ENCODE results near the gene ELOVL5.
"Not testable (repeated sequence)": the region's sequence is repeated elsewhere in the genome, so short reads cannot be mapped to it uniquely, and the experiment has no call there.

The ELOVL5 gene, protein sequence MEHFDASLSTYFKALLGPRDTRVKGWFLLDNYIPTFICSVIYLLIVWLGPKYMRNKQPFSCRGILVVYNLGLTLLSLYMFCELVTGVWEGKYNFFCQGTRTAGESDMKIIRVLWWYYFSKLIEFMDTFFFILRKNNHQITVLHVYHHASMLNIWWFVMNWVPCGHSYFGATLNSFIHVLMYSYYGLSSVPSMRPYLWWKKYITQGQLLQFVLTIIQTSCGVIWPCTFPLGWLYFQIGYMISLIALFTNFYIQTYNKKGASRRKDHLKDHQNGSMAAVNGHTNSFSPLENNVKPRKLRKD

DNA sequence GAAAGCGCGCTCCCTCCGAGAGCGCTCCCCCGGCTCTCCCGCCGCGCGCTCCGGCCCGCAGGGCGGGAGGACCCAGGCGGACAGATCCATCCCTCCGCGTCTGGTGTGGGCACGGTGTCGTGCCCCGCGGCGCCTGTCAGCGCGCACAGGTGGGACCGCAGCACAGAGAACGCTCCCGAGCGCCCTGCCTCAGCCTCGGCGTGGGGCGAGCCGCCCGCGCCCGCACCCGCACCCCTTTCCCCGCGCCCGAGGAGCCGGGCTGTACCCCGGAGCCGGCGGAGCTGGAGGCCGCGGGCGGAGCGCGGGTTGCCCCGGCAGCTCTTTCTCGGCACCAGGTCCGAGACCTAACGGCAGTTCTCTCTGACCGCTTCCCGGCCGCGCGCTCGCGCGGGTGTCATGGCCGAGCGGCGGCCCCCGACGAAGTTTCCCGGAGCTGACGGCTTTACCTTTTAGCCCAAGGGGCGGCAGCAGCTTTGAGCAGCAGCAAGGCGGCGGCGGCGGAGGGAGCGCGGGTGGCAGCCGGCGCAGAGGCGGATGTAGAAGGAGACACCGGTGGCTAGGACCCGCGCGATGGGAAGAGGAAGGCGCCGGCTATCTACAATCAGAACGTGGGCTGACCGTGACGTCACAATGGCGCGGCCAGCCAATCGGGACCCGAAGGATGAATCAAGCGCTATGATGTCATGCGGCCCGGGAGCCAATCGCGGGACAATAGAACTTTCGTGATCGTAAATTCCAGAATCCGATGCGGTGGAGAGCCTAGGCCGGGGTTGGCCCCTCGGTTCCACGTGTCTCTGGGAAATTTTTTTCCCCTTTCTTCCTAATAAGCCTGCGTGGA, at the start of gene ELOVL5:
ELOVL5 (minus strand) TSS at position 580 of the 838 bp plus-strand sequence. CDS start 53,251 bp downstream, outside the sequence.
- in situ Hi-C loops (cut with HindIII; ENCODE audit: low sequenced_read_pairs): no loop called here

DNA sequence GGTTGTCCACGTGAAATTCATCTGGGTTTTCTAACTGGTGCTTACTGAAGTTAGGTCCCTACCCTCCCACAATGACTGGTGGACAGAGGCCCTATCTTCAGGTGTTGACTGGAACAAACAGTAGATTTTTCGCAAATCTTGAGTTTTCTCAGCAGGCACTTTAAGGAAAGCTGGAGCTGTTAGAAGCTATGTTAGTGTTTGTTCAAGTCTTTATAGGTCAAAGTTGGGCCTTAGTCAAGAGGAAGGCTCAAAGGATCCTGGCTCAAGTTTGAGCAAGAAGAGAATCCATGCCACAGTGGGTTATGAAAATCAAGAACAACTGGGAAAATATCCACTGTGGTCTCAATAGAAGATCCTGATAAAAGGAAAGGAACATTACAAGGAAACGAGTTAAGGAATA, 48.5 kb upstream of the ELOVL5 start:
- in situ Hi-C loops (cut with HindIII; ENCODE audit: low sequenced_read_pairs): no loop called here

DNA sequence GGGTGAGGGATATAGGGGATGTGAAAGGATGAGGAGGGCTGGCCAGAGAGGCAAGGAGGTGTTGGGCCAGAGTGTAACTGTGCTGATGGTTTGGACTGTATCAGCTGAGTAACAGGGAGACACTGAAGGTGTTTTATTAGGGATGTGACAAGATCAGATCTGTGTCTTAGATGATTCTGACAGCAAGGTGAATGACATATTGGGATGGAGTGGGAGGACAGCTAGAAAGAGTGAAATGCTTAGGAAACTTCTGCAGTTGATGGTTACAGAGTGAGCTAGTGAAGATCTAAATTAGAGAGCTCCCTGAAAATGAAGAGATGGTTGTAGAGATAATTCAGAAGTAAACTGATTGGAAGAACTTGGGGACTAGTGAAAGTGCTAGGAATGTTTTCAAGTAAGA, 47.2 kb upstream of the ELOVL5 start:
- in situ Hi-C loops (cut with HindIII; ENCODE audit: low sequenced_read_pairs): no loop called here

DNA sequence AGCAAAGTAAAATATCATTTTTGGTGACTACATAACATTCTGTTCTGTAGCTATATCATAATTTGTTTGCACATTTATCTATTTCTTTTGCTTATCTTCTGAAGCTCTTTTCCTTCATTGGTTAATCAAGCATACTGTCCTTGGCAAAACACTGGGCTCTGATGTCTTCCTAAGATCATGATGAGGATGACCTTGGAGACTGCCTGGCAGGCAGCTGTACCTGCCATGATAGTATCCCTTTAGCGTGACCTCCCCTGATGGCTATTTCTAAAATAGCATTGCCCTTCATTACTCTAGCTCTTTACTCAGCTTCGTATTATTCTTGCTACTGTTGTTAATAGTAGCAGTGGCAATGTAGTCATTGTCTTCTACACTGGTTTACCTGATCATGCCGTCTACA, 46.0 kb upstream of the ELOVL5 start:
- in situ Hi-C loops (cut with HindIII; ENCODE audit: low sequenced_read_pairs): no loop called here

DNA sequence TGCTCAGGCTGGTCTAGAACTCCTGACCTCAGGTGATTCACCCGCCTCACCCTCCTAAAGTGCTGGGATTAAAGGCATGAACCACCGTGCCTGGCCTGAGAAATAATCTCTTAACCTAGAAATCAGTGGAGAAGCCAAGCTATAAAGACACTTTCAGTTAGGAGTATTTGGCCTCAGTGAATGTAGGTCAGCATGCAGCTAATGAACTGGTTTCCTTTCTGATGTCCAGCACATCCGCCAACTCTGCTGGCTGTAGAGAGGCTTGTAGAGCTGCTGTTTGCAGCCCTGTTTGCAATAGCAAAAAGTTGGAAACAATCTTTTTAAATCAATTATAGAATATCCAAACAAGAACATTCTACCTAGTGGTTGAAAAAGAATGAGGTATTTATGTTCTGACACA, 42.4 kb upstream of the ELOVL5 start:
- in situ Hi-C loops (cut with HindIII; ENCODE audit: low sequenced_read_pairs): no loop called here

DNA sequence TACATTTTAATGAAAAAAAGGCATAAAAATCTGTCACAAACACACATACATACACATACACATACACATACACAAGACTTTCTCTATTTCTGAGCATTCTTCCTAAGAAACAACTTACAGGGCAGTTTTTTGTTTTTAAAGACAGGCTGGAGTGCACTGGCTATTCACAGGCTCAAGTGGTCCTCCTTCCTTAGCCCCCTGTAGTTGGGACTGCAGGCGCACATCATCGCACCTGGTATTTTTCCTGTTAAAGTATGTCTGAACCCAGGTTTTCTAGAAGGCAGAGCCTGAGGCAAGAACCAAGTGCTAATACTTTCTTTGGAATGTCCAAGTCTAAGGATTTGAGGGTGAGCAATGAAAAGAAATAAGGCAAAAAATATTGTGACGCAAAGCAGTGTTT, 41.3 kb upstream of the ELOVL5 start:
- in situ Hi-C loops (cut with HindIII; ENCODE audit: low sequenced_read_pairs): no loop called here

DNA sequence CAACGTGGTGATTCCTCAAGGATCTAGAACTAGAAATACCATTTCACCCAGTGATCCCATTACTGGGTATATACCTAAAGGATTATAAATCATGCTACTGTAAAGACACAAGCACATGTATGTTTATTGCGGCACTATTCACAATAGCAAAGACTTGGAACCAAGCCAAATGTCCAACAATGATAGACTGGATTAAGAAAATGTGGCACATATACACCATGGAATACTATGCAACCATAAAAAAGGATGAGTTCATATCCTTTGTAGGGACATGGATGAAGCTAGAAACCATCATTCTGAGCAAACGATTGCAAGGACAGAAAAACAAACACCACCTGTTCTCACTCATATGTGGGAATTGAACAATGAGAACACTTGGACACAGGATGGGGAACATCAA, 39.9 kb upstream of the ELOVL5 start:
- in situ Hi-C loops (cut with HindIII; ENCODE audit: low sequenced_read_pairs): not testable (repeated sequence)

DNA sequence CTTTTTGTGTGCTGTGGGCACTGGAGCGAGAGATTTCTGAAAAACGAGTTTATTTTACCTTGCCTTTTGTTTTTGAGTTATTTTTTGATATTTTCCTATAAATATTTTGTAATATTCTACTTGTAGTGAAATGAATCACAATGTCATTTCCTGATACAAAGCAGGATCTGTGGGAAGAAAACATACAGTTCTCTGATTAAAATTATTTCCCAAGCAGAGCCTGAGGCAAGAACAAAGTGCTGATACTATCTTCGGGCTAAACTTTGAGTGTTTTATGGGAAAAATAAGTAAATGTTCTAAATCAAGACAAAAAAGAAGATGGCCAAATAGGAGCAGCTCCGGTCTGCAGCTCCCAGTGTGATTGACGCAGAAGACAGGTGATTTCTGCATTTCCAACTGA, 33.7 kb upstream of the ELOVL5 start:
- in situ Hi-C loops (cut with HindIII; ENCODE audit: low sequenced_read_pairs): no loop called here

DNA sequence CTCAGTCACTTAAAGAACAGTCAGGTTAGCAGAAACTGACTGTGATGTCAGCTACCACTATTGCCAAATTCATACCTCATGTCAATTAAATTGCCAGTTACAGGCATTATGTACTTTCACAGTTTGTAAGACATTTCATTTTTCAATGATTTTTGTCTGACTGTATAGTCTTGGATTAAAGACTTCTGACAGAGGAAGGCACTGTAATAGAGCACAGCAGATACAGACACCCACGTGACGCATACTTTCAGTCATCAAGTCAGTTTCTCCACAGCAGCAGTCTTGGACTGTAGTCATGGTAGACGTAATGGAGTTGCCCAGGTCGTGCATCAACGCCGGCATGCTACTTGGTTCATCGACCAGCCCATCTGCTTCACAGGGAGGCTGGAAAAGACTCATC, 29.5 kb upstream of the ELOVL5 start:
- in situ Hi-C loops (cut with HindIII; ENCODE audit: low sequenced_read_pairs): no loop called here

DNA sequence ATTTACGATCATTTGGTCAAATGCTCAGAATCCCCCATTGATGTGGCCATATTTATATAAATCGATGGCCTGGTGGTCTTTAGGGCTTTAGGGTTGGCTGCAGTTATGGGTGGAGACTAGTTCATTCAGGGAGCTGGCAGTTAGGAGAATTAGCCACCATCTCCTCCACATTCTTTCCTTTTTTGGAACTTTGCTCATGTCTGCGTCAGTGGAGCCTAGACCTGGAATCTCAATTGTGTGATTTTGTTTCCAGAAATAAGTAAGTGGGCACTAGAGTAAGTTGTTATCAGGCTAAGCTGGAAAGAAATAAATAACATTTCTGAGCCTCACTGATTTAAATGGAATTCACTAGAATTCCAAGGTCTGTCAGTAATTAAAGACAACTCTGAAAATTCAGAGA, 29.0 kb upstream of the ELOVL5 start:
- in situ Hi-C loops (cut with HindIII; ENCODE audit: low sequenced_read_pairs): no loop called here

DNA sequence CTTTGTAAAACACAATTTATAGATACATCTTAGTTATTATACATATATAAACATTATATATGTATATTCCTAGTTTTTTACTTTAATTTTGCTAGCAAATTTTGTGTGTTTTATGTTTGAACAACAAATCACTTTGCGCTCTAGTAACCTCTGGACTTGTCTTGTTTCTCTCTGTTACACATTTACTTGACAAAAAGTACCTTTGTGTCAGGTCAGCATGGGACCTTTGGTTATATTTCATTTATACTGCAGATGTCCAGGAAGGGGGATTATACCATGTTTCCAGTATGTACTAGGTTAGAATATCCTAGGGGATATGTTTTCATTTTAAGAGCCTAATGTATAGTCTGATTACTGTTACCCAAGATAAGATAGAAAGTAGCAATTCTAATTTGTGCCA, 28.5 kb upstream of the ELOVL5 start:
- in situ Hi-C loops (cut with HindIII; ENCODE audit: low sequenced_read_pairs): no loop called here

DNA sequence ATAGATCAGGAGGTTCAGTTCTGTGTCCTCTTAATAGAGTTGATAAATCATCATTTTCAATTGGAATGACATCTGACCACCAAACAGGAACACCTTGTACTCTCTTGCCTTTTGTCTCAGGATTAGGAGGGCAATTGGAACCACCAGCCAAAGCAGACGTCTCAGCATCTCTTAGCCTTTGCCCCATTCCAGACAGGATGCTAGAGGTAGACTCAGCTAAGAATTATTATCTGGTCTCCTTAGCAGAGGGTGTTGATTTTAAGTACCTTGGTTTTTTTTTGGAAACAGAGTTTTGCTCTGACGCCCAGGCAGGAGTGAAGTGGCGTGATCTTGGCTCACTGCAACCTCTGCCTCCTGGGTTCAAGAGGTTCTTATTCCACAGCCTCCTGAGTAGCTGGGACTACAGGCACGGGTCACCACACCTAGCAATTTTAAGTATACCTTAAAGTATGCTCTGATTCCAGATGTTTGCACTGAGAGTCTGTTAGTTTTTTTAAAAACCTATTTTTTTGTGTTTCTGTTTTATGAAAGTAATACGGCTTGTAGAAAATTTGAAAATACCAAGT, 28.0 kb upstream of the ELOVL5 start:
- in situ Hi-C loops (cut with HindIII; ENCODE audit: low sequenced_read_pairs): no loop called here

DNA sequence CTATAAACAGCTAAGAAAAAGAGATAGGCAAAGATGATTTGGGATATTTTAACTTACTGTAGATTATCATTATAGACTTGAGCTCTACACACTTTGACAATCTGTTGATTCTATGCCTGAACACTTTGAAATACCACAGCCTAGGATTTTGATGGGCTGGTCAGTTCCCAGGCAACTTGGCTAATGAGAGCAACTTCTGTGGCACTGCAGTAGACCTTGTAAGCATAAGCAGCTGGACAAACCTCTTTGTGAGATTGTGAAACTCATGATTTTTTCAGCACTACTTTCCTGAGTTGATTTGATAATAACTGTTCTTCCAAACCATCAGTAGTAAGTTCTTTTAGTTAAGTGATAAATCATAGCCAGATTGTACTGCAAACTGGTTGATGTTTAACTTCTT, 27.1 kb upstream of the ELOVL5 start:
- in situ Hi-C loops (cut with HindIII; ENCODE audit: low sequenced_read_pairs): no loop called here

DNA sequence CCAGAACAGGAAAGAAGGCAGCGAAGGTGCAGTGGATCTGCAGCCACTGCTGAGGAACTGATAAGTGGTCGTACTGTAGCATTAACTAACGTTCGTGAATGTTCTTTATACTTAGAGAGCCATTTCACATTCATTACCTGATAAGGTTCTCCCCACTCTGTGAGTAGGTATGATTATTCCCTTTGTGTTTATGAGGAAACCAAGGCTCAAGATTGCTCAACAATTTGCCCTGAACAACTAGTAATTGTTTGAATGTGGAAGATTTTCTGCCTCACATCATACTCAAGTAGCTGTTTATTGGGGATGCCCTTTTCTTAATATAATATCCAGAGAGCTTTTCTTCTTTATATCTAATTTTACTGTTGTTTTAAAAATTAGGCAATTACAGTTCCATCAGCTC, 24.9 kb upstream of the ELOVL5 start:
- in situ Hi-C loops (cut with HindIII; ENCODE audit: low sequenced_read_pairs): no loop called here

DNA sequence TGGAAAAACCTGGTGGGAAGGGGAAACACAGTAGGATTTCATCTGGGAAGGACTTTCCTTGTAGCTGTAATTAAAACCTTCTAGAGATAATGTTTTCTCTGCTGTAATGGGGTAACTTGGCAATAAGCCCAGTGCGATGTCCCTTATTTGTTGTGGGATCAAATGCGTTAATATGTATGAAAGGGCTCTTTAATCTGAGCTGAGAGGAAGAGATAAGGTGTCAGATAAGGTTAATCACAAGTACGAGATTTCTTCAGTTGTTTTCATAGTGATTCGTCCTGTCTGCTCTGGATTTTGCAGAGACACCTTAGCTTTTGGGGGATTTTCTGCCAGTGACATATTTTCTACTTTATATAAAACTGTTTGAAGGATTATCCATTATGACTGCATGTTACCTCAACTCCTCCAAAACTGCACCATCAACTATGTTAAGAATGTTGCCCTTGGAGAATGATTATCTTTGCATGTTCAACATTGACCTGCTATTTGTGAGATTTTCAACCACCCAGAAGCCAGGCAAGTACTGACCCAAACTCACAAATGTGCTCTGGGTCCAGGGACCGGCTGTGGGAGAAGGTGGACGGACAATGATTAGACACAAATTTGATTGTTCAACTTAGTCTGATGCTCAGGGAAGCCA, 21.2 kb upstream of the ELOVL5 start:
- in situ Hi-C loops (cut with HindIII; ENCODE audit: low sequenced_read_pairs): no loop called here

DNA sequence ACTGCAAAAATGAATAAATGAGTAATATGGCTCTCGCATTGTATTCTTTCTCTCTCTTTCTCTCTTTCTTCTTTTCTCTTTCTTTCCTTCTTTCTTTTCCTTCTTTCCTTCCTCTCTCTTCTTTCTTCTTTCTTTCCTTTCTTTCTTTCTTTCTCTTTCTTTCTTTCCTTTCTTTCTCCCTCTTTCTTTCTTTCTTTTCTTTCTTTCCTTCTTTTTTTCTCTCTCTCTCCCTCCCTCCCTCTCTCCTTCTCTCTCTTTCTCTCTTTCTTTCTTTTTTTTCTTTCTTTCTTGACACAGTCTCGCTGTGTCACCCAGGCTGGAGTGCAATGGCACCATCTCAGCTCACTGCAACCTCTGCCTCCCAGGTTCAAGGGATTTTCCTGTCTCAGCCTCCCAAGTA, 20.3 kb upstream of the ELOVL5 start:
- in situ Hi-C loops (cut with HindIII; ENCODE audit: low sequenced_read_pairs): no loop called here

DNA sequence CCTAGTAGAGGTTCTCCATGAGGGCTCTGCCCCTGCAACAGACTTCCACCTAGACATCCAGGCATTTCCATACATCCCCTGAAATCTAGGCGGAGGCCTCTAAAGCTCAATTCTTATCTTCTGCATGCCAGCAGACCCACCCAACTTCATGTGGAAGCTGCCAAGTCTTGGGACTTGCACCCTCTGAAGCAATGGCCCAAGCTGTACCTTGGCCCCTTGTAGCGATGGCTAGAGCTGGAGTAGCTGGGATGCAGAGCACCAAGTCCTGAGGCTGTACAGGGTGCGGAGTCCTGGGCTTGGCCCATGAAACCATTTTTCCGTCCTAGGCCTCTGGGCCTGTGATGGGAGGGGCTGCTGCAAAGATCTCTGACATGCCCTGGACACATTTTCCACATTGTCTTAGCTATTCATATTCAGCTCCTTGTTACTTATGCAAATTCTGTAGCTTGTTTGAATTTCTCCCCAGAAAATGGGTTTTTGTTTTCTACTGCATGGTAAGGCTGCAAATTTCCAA, 17.4 kb upstream of the ELOVL5 start:
- in situ Hi-C loops (cut with HindIII; ENCODE audit: low sequenced_read_pairs): no loop called here

DNA sequence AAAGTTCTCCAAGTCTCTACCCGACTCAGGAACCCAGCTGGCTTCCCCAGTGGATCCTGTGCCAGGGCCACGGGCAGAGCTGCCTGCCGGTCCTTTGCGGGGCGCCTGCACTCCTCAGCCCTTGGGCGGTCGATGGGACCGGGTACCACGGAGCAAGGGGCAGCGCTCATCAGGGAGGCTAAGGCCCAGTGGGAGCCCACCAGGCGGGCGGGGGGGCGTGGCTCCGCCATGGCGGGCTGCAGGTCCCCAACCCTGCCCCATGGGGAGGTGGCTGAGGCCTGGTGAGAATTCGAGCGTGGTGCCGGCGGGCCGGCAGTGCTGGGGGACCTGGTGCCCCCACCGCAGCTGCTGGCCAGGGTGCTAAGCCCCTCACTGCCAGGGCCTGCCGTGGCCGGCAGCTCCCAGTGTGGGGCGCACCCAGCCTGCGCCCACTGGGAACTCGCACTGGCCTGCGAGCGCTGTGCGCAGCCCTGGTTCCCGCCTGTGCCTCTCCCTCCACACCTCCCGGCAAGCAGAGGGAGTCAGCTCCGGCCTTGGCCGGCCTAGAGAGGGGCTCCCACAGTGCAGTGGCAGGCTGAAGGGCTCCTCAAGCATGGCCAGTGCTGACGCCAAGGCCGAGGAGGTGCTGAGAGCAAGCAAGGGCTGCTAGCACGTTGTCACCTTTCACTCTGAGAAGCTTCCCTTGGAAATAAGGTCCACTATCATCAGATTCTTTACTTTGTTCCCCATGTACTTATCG, 14.8 kb upstream of the ELOVL5 start:
- in situ Hi-C loops (cut with HindIII; ENCODE audit: low sequenced_read_pairs): no loop called here

DNA sequence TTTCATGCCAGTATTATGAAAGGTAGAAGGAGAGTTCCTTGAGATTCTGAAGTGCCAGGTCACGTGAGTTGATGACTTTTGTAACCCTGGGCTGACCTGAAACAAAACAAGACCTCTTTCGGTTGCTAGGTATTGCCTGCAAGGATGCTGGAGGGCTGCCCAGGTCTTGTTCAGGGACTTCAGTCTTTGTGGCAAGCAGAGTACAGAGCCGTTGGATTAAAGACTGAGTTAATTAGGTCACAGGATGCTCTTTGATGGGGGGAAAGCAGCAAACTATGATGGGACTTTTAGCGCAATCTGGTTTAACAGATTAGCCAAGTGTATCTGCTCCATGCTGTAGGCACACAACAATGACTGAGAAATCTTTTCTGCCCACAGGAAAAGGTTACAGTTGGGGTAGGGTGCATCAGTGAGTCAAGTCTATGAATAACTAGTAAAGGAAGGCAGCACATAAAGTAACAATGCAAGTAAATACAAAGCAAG, 12.8 kb upstream of the ELOVL5 start:
- in situ Hi-C loops (cut with HindIII; ENCODE audit: low sequenced_read_pairs): no loop called here

DNA sequence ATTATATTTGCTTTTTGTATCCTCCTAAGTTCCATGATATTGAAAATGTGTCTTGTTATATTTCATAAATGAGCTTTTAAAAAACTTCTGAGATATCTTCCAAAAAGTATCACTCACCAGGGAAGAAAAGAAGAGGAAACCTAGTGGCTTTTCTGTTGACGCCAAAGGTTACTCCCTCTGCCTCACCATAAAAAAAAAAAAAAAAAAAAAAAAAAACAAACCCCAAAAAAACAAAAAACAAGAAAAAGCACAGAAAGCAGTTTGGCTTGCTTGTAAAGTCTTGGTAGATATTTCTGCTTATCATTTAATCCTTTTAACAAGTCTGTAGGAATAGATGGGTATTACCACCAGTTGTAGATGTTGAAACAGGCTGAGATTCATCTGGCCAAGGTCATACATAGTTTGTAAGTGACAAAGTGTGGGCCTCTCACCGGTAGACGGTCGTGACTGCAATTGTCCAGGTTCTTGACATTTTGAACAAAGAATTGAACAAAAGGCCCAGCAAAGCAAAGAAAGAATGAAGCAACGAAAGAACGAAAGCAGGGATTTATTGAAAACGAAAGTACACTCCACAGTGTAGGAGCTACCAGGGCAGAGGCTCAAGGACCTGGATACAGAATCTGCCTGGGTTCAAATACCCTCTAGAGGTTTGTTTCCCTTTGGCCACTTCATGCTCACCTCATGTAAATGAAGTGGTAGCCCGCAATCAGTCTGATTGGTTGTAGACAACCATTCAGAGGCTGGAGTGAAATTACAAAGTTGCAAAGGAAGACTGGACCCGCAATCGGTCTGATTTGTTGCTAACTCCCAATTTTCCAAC, 11.6 kb upstream of the ELOVL5 start:
- in situ Hi-C loops (cut with HindIII; ENCODE audit: low sequenced_read_pairs): no loop called here

Data from endothelial cell of hepatic sinusoid (primary cell).